Femur (tissue), 1 donor: Measurements from ENCODE around the gene POU2F2.

Experiments used
- DNase-seq: peaks from one replicate; pipeline ENCODE4 v3.0.0-alpha.2; 2017

The POU2F2 gene

GRCh38 chr19:42078538-42079275 lies 53.5 kb downstream of the POU2F2 start:
- no peak for DNase-seq

GRCh38 chr19:42078058-42078457 lies 54.2 kb downstream of the POU2F2 start:
- DNase-seq, result no peak

- DNase-seq, result no peak
Measured at GRCh38 chr19:42076380-42076944, 55.8 kb downstream of the POU2F2 start.

GRCh38 chr19:42075616-42076379 lies 56.4 kb downstream of the POU2F2 start, which contains the start of gene ZNF574:
Gene ZNF574 (plus strand): TSS chr19:42076166. CDS start chr19:42078607, 2,441 bp downstream.
- peak; percentile 100 for DNase-seq

- no peak for DNase-seq
Measured at GRCh38 chr19:42075364-42075615, 57.0 kb downstream of the POU2F2 start.

GRCh38 chr19:42074513-42075363 lies 57.5 kb downstream of the POU2F2 start:
- DNase-seq, result no peak

- DNase-seq, result no peak
Measured at GRCh38 chr19:42071247-42071646, 61.0 kb downstream of the POU2F2 start.

- DNase-seq, result no peak
Measured at GRCh38 chr19:42069619-42070351, 62.5 kb downstream of the POU2F2 start, which contains the start of gene GRIK5. Gene GRIK5 (minus strand): TSS chr19:42070206. CDS start chr19:42065770, 4,436 bp downstream.

- no peak for DNase-seq
Measured at GRCh38 chr19:42068756-42069571, 63.3 kb downstream of the POU2F2 start.

- no peak for DNase-seq
Measured at GRCh38 chr19:42068361-42068755, 63.9 kb downstream of the POU2F2 start.

GRCh38 chr19:42067315-42067888 lies 64.8 kb downstream of the POU2F2 start:
- DNase-seq, result no peak

GRCh38 chr19:42066075-42066754 lies 66.0 kb downstream of the POU2F2 start:
- no peak for DNase-seq

- DNase-seq, result no peak
Measured at GRCh38 chr19:42065511-42065910, 66.7 kb downstream of the POU2F2 start.

GRCh38 chr19:42065051-42065450 lies 67.2 kb downstream of the POU2F2 start:
- DNase-seq, result no peak

- DNase-seq, result no peak
Measured at GRCh38 chr19:42064432-42064831, 67.8 kb downstream of the POU2F2 start.

- DNase-seq, result no peak
Measured at GRCh38 chr19:42062381-42062780, 69.9 kb downstream of the POU2F2 start.

- DNase-seq, result no peak
Measured at GRCh38 chr19:42060117-42060516, 72.1 kb downstream of the POU2F2 start.

GRCh38 chr19:42059196-42059595 lies 73.0 kb downstream of the POU2F2 start:
- DNase-seq, result no peak

- no peak for DNase-seq
Measured at GRCh38 chr19:42057846-42058245, 74.4 kb downstream of the POU2F2 start.

- DNase-seq, result no peak
Measured at GRCh38 chr19:42054205-42054604, 78.0 kb downstream of the POU2F2 start.
